ENCODE measurements around the gene JAG1. TPM values are rescaled to one million over a fixed set of nuclear protein-coding genes. Genes with fewer than 3 reads are reported as not detected.

Gene JAG1
- total and polyA plus RNA-seq, 8 donors: 31.2 to 70.8 (median 57.8) TPM

DNA sequence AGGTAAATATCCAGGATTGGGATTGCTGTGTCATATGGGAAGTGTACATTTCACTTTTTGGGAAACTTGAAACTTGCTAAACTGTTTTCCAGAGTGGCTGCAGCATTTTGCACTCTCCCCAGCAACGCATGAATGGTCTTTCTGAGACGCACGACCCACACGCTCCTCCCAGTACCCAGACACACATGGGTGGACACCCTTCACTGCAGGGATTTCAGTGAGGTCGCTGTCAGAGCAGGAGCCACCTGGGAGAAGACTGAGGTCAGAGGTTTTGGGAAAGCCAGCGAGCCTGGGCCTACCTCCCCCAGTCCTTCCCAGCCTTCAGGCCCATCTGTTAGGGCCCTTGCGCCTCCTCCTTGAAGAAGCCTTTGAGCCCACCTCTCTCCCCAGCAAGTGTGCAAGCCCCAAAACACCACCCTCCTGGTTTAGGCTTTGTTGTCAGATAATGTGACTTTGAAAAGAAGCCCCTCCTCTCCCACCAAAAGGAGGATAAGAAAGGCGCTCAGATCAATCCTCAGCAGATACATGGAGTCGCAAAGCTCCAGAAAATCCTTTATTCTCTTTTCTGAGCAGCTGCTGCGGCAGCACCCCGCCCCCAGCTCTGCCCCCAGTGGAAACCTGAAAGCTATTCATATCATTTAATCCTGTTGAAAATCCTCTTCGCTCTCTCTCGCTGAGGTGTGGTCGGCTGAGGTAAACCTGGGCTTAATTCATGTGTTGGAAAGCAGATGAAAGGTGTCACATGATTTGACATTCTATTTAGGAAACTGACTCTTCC, 12.7 kb upstream of the JAG1 start:
- Histone ChIP-seq H3K9me3 (no peaks in the 10 kb centered on the region), H3K27ac (no peak overlapping the region), H3K36me3 (no peaks in the 10 kb centered on the region), H3K4me3 (no peak overlapping the region), H3K4me1 (no peaks in the 10 kb centered on the region), H3K27me3 (no peaks in the 10 kb centered on the region)
- TF ChIP-seq, protein P1, sequence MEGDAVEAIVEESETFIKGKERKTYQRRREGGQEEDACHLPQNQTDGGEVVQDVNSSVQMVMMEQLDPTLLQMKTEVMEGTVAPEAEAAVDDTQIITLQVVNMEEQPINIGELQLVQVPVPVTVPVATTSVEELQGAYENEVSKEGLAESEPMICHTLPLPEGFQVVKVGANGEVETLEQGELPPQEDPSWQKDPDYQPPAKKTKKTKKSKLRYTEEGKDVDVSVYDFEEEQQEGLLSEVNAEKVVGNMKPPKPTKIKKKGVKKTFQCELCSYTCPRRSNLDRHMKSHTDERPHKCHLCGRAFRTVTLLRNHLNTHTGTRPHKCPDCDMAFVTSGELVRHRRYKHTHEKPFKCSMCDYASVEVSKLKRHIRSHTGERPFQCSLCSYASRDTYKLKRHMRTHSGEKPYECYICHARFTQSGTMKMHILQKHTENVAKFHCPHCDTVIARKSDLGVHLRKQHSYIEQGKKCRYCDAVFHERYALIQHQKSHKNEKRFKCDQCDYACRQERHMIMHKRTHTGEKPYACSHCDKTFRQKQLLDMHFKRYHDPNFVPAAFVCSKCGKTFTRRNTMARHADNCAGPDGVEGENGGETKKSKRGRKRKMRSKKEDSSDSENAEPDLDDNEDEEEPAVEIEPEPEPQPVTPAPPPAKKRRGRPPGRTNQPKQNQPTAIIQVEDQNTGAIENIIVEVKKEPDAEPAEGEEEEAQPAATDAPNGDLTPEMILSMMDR (IDR thresholded peaks at IDR 0.05): no peak
- ATAC-seq (no peak), DNase-seq (no peak)
- intact Hi-C loops (cut with DNase I): no loop called here

DNA sequence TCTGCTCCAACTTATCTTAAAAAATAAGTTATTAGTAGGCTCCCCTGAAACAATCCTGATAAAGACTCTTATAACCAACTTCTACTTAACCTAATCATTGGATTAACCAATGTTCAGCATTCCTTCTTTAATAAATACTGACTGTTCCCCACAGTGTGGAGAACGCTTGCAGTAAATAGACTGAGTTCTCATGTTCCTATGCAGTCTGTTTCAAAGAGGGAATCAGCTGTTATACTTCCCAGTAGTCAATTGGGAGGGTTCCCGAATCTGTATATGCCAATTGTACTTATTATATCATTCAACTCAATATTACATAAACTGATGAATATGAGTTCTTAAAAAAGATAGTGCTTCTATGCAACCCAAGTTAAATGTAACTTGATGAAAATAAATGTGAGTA, 9.7 kb upstream of the JAG1 start:
- TF ChIP-seq, protein P1 (IDR thresholded peaks at IDR 0.05): no peak
- H3K27ac ChIP-seq: no peak overlapping the region
- ATAC-seq: no peak
- H3K4me3 ChIP-seq: no peak overlapping the region
- intact Hi-C loops (cut with DNase I): no loop called here
- H3K36me3 ChIP-seq: no peaks in the 10 kb centered on the region
- no peaks in the 10 kb centered on the region for H3K9me3 ChIP-seq
- no peaks in the 10 kb centered on the region for H3K27me3 ChIP-seq
- DNase-seq: no peak
- no peaks in the 10 kb centered on the region for H3K4me1 ChIP-seq

DNA sequence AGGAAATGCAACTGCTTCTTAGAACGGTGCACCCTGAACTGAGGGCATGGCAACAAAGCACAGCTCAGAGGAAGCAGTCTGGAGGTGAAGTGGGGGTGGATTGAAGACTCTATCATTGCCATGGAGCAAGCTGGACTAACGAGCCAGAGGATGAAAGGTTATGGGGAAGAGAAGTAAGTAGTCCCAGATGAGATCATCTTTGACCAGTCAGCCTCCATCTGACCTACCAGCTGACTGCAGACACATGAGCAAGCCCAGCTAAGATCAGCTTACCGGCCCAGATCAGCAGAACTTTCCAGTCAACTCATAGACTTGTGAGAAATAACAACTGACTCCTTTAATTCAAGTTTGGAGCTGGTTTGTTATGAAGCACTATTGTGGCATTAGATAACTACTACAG, 9.1 kb upstream of the JAG1 start:
- ATAC-seq: no peak
- H3K9me3 ChIP-seq: no peaks in the 10 kb centered on the region
- TF ChIP-seq, protein P1 (IDR thresholded peaks at IDR 0.05): no peak
- intact Hi-C loops (cut with DNase I): no loop called here
- H3K27ac ChIP-seq: no peak overlapping the region
- H3K27me3 ChIP-seq: no peaks in the 10 kb centered on the region
- no peak overlapping the region for H3K4me3 ChIP-seq
- H3K4me1 ChIP-seq: no peaks in the 10 kb centered on the region
- DNase-seq: no peak
- no peaks in the 10 kb centered on the region for H3K36me3 ChIP-seq

DNA sequence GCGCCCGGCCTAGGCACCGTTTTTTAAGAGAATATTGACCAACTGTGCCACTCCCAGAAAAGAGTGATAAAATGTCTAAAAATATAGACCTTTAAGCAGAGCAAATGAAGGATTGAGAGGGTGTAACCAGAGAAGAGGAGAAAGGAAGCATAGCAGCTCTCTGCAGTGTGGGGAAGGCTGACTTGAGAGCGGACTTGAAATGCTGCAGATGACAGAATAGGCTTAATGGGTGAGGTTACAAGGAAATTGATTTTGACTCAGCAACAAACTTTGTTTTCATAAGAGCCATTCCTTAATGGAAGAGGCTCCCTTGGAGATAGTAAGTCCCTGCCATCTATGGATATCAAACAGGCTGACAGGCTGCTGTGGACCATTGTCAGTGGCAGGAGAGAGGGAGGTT, 7.7 kb upstream of the JAG1 start:
- TF ChIP-seq, protein P1 (IDR thresholded peaks at IDR 0.05): no peak
- ATAC-seq (no peak), DNase-seq (no peak)
- Histone ChIP-seq H3K27ac (no peak overlapping the region), H3K9me3 (no peaks in the 10 kb centered on the region), H3K27me3 (no peaks in the 10 kb centered on the region), H3K36me3 (no peaks in the 10 kb centered on the region), H3K4me1 (no peaks in the 10 kb centered on the region), H3K4me3 (no peak overlapping the region)
- intact Hi-C loops (cut with DNase I): no loop called here

DNA sequence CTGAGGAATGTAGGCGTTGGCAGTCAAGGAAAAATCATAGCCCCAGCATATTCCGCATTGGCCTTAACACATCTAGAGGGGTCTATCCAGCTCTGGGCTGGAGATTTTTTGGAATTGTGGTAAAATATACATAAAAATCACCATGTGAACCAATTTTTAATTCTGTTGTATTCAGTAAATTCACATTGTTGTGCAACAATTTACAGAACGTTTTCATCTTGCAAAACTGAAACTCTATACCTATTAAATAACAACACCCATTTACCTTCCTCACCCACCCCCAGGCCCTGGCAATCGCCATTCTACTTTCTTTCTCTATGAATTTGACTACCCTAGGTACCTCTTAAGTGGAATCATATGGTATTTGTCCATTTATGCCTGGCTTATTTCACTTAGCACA, 6.8 kb upstream of the JAG1 start:
- no peak overlapping the region for H3K27ac ChIP-seq
- ATAC-seq (no peak), DNase-seq (no peak)

More for the DNA sequence above, 6.8 kb upstream of the JAG1 start:
- peaks cover 0 to 7% of the 10 kb centered on the region in 2 donors for H3K27me3 ChIP-seq
- TF ChIP-seq, protein P1 (IDR thresholded peaks at IDR 0.05): no peak
- peaks cover 0 to 3% of the 10 kb centered on the region in 2 donors for H3K4me1 ChIP-seq
- intact Hi-C loops (cut with DNase I): no loop called here
- H3K36me3 ChIP-seq: no peaks in the 10 kb centered on the region
- no peak overlapping the region for H3K4me3 ChIP-seq
- no peaks in the 10 kb centered on the region for H3K9me3 ChIP-seq
